AG04449 (cell line): Measurements from ENCODE around the gene NAV1.

Source experiments
- CTCF ChIA-PET: fragments of 350-600 bp; formaldehyde crosslinking; extraction: SDS; loops from one replicate; lab custom pipeline; 2021; ENCODE audit warnings: antibody characterized with exemption; lab: Yijun Ruan, JAX
- POLR2A ChIA-PET: fragments of 400-600, 350-600 bp; formaldehyde crosslinking; extraction: SDS; loops from one replicate; lab custom pipeline; 2020; ENCODE audit warnings: antibody characterized with exemption, inconsistent platforms; lab: Yijun Ruan, JAX
- DNase-seq: peaks from one replicate; pipeline ENCODE4 v3.0.0-alpha.2; 2010; ENCODE audit warnings: low read depth, low spot score
- H3K4me3 ChIP-seq: 2 replicates; pipeline ENCODE4 v1.5.1; 2011; ENCODE audit warnings: low read depth, mild to moderate bottlenecking, control low read depth, low read length
- CTCF ChIP-seq: IDR thresholded peaks from one replicate; pipeline ENCODE4 v1.5.1; 2011; ENCODE audit warnings: mild to moderate bottlenecking, moderate library complexity, low read length, control low read depth, inconsistent platforms; ENCODE audit not compliant: insufficient read depth; ENCODE audit errors: missing control alignments

NAV1 gene

GRCh38 chr1:201565024-201565730 is 26.2 kb downstream of the NAV1 start:
- ChIA-PET CTCF (interaction anchor here (0.9 to 13.5 kb wide), 8 partner anchors 19 to 228 kb away, joined by 3 to 421 read pairs (median 3); no protein-coding TSS in a partner anchor), POLR2A (no interaction called here)
- no peak for DNase-seq
- no peak overlapping the region for H3K4me3 ChIP-seq
- TF ChIP-seq CTCF = no peak

GRCh38 chr1:201565771-201566528 is 27.0 kb downstream of the NAV1 start:
- ChIA-PET CTCF (interaction anchor here (1.0 to 13.5 kb wide), 4 partner anchors 16 to 147 kb away, joined by 3 to 421 read pairs (median 54); no protein-coding TSS in a partner anchor), POLR2A (no interaction called here)
- no peak overlapping the region for H3K4me3 ChIP-seq
- TF ChIP-seq CTCF = no peak
- no peak for DNase-seq

- ChIA-PET CTCF (interaction anchor here (1.0 to 10.6 kb wide), 2 partner anchors 15 to 85 kb away, joined by 3 to 105 read pairs; no protein-coding TSS in a partner anchor), POLR2A (no interaction called here)
- DNase-seq = no peak
- H3K4me3 ChIP-seq = no peak overlapping the region
- no peak for TF ChIP-seq CTCF
These were observed 27.5 kb downstream of the NAV1 start for GRCh38 chr1:201566529-201566823.

- no peak for DNase-seq
- ChIA-PET CTCF (interaction anchor here (1.0 to 10.6 kb wide), 2 partner anchors 14 to 84 kb away, joined by 3 to 105 read pairs; no protein-coding TSS in a partner anchor), POLR2A (no interaction called here)
- no peak for TF ChIP-seq CTCF
- no peak overlapping the region for H3K4me3 ChIP-seq
These were observed 28.2 kb downstream of the NAV1 start for GRCh38 chr1:201566933-201567801.

GRCh38 chr1:201568265-201568664 is 29.3 kb downstream of the NAV1 start:
- ChIA-PET CTCF (interaction anchor here (0.9 to 1.9 kb wide), 2 partner anchors 8 to 225 kb away, joined by 4 to 5 read pairs; no protein-coding TSS in a partner anchor), POLR2A (no interaction called here)
- no peak for DNase-seq
- H3K4me3 ChIP-seq = no peak overlapping the region
- no peak for TF ChIP-seq CTCF
